ENCODE data around the gene PROK1. TPM values are rescaled to one million over a fixed set of nuclear protein-coding genes. Genes with fewer than 3 reads are reported as not detected.
A peak's percentile ranks its signal among the peaks of the same experiment; 100 is the strongest.
"Not testable (repeated sequence)": the region's sequence is repeated elsewhere in the genome, so short reads cannot be mapped to it uniquely, and the experiment has no call there.

The PROK1 gene
- total RNA-seq, 1 donor from 2014 or later = not detected

- no peaks in the 10 kb centered on the region for H3K9me3 Mint-ChIP-seq
- peaks cover 12% of the 10 kb centered on the region for H3K27me3 Mint-ChIP-seq
- peak; percentile 65 for DNase-seq
- H3K4me3 Mint-ChIP-seq = no peak overlapping the region
- intact Hi-C loops (cut with micrococcal nuclease) = no loop called here
- H3K36me3 Mint-ChIP-seq (ENCODE audit: low read depth) = no peaks in the 10 kb centered on the region
- peaks cover 9% of the 10 kb centered on the region for H3K4me1 Mint-ChIP-seq
- no peak overlapping the region for H3K27ac Mint-ChIP-seq
Measured at GRCh38 chr1:110420874-110421793, 29.8 kb upstream of the PROK1 start.

- Mint-ChIP-seq H3K36me3 (ENCODE audit: low read depth) (no peaks in the 10 kb centered on the region), H3K27me3 (peaks cover 15% of the 10 kb centered on the region), H3K4me3 (no peak overlapping the region), H3K4me1 (peaks cover 9% of the 10 kb centered on the region), H3K27ac (no peak overlapping the region), H3K9me3 (no peaks in the 10 kb centered on the region)
- intact Hi-C loops (cut with micrococcal nuclease) = no loop called here
- DNase-seq = no peak
Measured at GRCh38 chr1:110424699-110425611, 26.0 kb upstream of the PROK1 start.

GRCh38 chr1:110425612-110426152 is 25.3 kb upstream of the PROK1 start:
- H3K27ac Mint-ChIP-seq = no peak overlapping the region
- H3K36me3 Mint-ChIP-seq (ENCODE audit: low read depth) = no peaks in the 10 kb centered on the region
- no peak for DNase-seq

GRCh38 chr1:110426854-110427253 is 24.1 kb upstream of the PROK1 start:
- intact Hi-C loops (cut with micrococcal nuclease) = no loop called here
- no peaks in the 10 kb centered on the region for H3K36me3 Mint-ChIP-seq (ENCODE audit: low read depth)

More at GRCh38 chr1:110425612-110426152, 25.3 kb upstream of the PROK1 start:
- intact Hi-C loops (cut with micrococcal nuclease) = no loop called here
- Mint-ChIP-seq H3K4me1 (peaks cover 9% of the 10 kb centered on the region), H3K4me3 (no peak overlapping the region), H3K9me3 (no peaks in the 10 kb centered on the region), H3K27me3 (peaks cover 19% of the 10 kb centered on the region)

GRCh38 chr1:110428946-110429345 is 22.0 kb upstream of the PROK1 start:
- Mint-ChIP-seq H3K27me3 (peaks cover 16% of the 10 kb centered on the region), H3K27ac (no peak overlapping the region), H3K4me1 (no peaks in the 10 kb centered on the region), H3K9me3 (no peaks in the 10 kb centered on the region), H3K36me3 (ENCODE audit: low read depth) (no peaks in the 10 kb centered on the region), H3K4me3 (no peak overlapping the region)
- intact Hi-C loops (cut with micrococcal nuclease) = no loop called here
- no peak for DNase-seq

More at GRCh38 chr1:110426854-110427253, 24.1 kb upstream of the PROK1 start:
- DNase-seq = no peak
- H3K27me3 Mint-ChIP-seq = peaks cover 20% of the 10 kb centered on the region
- H3K27ac Mint-ChIP-seq = no peak overlapping the region
- H3K4me1 Mint-ChIP-seq = peaks cover 3% of the 10 kb centered on the region
- no peak overlapping the region for H3K4me3 Mint-ChIP-seq
- no peaks in the 10 kb centered on the region for H3K9me3 Mint-ChIP-seq

GRCh38 chr1:110430366-110430765 is 20.6 kb upstream of the PROK1 start:
- H3K4me3 Mint-ChIP-seq = no peak overlapping the region
- H3K27ac Mint-ChIP-seq = no peak overlapping the region
- H3K9me3 Mint-ChIP-seq = no peaks in the 10 kb centered on the region
- DNase-seq = no peak
- H3K4me1 Mint-ChIP-seq = no peaks in the 10 kb centered on the region
- peaks cover 13% of the 10 kb centered on the region for H3K27me3 Mint-ChIP-seq
- H3K36me3 Mint-ChIP-seq (ENCODE audit: low read depth) = no peaks in the 10 kb centered on the region
- intact Hi-C loops (cut with micrococcal nuclease) = no loop called here

GRCh38 chr1:110430901-110431300 is 20.0 kb upstream of the PROK1 start:
- intact Hi-C loops (cut with micrococcal nuclease) = no loop called here
- Mint-ChIP-seq H3K4me3 (no peak overlapping the region), H3K9me3 (no peaks in the 10 kb centered on the region), H3K27ac (no peak overlapping the region), H3K4me1 (no peaks in the 10 kb centered on the region), H3K36me3 (ENCODE audit: low read depth) (no peaks in the 10 kb centered on the region), H3K27me3 (peaks cover 13% of the 10 kb centered on the region)
- DNase-seq = no peak

GRCh38 chr1:110433213-110433612 is 17.7 kb upstream of the PROK1 start:
- H3K27me3 Mint-ChIP-seq = peaks cover 17% of the 10 kb centered on the region
- no peaks in the 10 kb centered on the region for H3K36me3 Mint-ChIP-seq (ENCODE audit: low read depth)
- H3K27ac Mint-ChIP-seq = no peak overlapping the region

GRCh38 chr1:110433803-110434202 is 17.1 kb upstream of the PROK1 start:
- Mint-ChIP-seq H3K27me3 (peaks cover 17% of the 10 kb centered on the region), H3K27ac (no peak overlapping the region), H3K9me3 (no peaks in the 10 kb centered on the region), H3K4me1 (no peaks in the 10 kb centered on the region), H3K36me3 (ENCODE audit: low read depth) (no peaks in the 10 kb centered on the region), H3K4me3 (no peak overlapping the region)
- DNase-seq = no peak
- intact Hi-C loops (cut with micrococcal nuclease) = no loop called here

More at GRCh38 chr1:110433213-110433612, 17.7 kb upstream of the PROK1 start:
- no peak for DNase-seq
- H3K4me1 Mint-ChIP-seq = no peaks in the 10 kb centered on the region
- intact Hi-C loops (cut with micrococcal nuclease) = no loop called here
- H3K9me3 Mint-ChIP-seq = no peaks in the 10 kb centered on the region
- no peak overlapping the region for H3K4me3 Mint-ChIP-seq

GRCh38 chr1:110434946-110435345 is 16.0 kb upstream of the PROK1 start:
- intact Hi-C loops (cut with micrococcal nuclease) = no loop called here
- Mint-ChIP-seq H3K4me3 (no peak overlapping the region), H3K9me3 (no peaks in the 10 kb centered on the region), H3K27me3 (peaks cover 19% of the 10 kb centered on the region), H3K36me3 (ENCODE audit: low read depth) (no peaks in the 10 kb centered on the region), H3K27ac (no peak overlapping the region), H3K4me1 (no peaks in the 10 kb centered on the region)
- DNase-seq = no peak

GRCh38 chr1:110436635-110437034 is 14.3 kb upstream of the PROK1 start:
- Mint-ChIP-seq H3K27me3 (peaks cover 19% of the 10 kb centered on the region), H3K27ac (no peak overlapping the region), H3K36me3 (ENCODE audit: low read depth) (no peaks in the 10 kb centered on the region), H3K4me3 (no peak overlapping the region), H3K4me1 (no peaks in the 10 kb centered on the region), H3K9me3 (no peaks in the 10 kb centered on the region)
- DNase-seq = no peak
- intact Hi-C loops (cut with micrococcal nuclease) = no loop called here

- H3K4me1 Mint-ChIP-seq; intact Hi-C loops (cut with micrococcal nuclease); H3K4me3 Mint-ChIP-seq; H3K9me3 Mint-ChIP-seq; H3K27ac Mint-ChIP-seq; H3K36me3 Mint-ChIP-seq (ENCODE audit: low read depth); DNase-seq: not testable (repeated sequence)
- peaks cover 23% of the 10 kb centered on the region for H3K27me3 Mint-ChIP-seq
Measured at GRCh38 chr1:110437645-110438299, 13.2 kb upstream of the PROK1 start.

GRCh38 chr1:110438893-110439292 is 12.1 kb upstream of the PROK1 start:
- Mint-ChIP-seq H3K27ac (no peak overlapping the region), H3K4me1 (no peaks in the 10 kb centered on the region), H3K4me3 (no peak overlapping the region), H3K9me3 (no peaks in the 10 kb centered on the region), H3K27me3 (peaks cover 22% of the 10 kb centered on the region), H3K36me3 (ENCODE audit: low read depth) (no peaks in the 10 kb centered on the region)
- intact Hi-C loops (cut with micrococcal nuclease) = no loop called here
- no peak for DNase-seq

Measured in activated CD4-positive, alpha-beta T cell treated with anti-CD3 and anti-CD28 coated beads, Interleukin-2, amount 10 ng/mL, durations not matched to agents 24 days and 14 days (primary cell).